Measurements from ENCODE around the gene FBLL1.
A peak's percentile ranks its signal among the peaks of the same experiment; 100 is the strongest.
"Not testable (repeated sequence)": the region's sequence is repeated elsewhere in the genome, so short reads cannot be mapped to it uniquely, and the experiment has no call there.

FBLL1 gene

DNA sequence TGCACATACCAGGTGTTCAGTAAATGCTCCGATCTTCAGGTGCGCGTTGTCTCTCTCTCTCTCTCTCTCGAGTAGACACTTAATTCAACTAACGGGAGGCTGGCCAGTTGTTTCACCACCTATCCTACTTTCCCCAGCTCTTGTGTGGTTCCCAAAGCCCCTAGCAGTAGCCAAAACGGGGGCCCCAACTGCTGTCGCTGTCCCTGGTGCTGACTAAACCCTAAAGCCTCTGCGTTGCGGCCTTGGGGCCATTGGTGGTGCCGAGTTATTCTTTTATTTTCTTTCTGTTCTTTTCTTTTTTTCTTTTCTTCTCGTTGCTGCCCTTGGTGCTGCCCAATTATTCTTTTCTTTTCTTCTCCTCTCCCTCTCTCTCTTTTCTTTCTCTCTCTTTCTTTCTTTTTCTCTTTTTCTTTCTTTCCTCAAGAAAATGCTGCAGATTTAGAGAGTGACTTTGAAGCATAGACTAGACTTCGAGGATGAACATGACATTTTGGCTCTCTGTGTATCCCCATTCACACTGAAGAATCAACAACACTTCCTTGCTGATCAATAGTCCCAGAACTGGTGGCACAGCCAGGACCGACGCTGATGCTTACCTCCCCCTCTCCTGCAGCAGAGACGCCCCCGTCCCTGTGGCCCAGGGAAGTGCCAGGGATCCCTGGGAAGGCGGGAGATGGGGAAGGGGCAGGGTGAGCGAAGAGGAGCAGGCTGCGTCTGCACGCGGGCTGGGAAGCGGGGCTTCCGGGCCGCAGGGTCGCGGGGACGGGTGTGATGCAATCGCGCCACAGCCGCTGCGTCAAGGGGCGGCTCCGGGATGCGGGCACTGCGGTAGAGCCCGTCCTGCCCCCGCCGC is at the start of gene FBLL1:
FBLL1 (plus strand) TSS at position 785 of the 853 bp plus-strand sequence. CDS start 200 bp downstream, outside the sequence.
- peak in 1 of 2 donors; percentile 1 for DNase-seq

DNA sequence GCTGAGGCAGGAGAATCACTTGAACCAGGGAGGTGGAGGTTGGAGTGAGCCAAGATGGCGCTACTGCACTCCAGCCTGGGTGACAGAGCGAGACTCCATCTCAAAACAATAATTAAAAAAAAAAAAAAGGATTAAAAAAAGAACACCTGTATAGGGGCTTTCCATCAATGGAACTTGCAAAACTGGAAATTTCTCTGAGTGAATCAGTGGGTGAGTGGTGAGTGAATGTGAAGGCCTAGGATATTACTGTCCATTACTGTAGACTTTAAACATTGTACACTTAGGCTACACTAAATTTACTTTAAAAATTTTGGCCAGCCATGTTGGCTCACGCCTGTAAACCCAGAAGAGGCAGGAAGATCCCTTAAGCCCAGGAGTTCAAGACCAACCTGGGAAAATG is 48.5 kb upstream of the FBLL1 start:
- DNase-seq = no peak

DNA sequence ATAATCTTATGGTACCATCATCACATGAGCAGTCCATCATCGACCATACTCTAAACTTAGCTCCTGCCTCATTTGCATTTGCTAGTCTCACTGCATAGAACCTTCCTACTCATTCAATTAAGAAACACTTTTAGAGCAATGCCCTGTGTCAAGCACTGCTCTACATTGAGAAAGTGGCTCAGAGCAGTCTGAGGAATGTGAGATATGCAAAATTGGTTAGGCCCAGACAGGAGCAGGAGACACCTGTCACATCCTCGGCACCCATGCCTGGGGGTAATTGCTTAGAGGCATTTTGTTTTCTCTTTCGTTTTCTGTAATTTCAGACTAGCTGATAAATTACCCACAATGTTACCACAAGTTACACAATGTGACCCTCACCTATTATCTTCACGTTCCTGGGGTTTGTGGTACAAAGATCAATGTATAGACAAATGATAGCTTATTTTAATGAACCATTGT is 47.7 kb upstream of the FBLL1 start:
- DNase-seq = peak in 1 of 2 donors; percentile 8

DNA sequence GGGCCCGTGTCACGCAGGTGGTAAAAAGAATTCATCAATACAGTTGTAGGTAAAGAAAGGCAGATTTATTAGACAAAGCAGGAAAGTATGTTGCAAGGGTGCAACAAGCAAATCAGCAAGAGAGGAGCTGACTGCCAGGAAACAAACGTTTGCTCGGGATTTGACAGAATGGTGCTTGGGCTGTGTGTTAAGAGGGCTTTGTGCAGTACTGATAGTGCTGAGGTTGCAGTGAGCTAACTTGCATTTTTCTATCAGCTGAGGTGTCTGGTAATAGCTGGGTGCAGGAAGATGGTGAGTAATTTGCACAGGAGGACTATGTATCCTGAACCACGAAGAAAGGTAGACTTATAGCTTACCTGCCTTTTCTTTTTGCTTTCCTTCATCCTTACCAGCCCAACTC is 46.7 kb upstream of the FBLL1 start:
- no peak for DNase-seq

DNA sequence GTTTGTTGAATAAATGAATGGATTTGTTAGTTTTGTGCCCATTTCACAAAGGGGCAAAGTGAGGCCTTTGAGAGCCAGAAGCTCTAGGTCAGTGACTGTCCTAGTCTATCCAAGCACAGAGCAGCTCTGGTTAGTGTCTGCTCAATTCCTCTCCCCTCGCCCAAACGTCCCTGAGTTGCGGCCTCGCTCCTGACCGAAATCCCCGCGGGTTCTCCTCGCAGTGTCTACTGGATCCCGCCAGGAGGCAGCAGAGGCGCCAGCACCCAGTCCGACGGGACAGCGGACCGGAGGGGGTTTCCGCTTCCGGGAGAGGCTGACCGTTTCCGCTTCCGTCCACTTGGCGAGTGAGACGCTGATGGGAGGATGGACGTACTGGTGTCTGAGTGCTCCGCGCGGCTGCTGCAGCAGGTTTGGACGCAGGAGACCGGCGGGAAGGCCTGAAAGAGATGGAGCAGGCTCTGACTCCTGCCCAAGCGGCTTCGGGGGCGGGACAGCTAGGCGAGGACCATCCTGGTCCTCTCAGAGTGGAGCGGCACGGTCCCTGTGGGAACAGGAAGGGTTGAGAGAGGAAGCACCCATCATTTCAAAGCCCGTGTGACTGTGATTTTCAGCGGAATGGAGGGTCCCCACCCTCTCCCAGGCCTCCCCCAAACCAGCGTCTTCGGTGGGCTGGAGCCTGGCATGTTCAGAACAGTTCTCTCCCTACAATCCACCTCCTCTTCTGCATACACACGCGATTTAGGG is 42.8 kb upstream of the FBLL1 start, which contains the start of gene RARS1:
RARS1 (plus strand) TSS at position 336 of the 744 bp plus-strand sequence; CDS start at position 364, 28 bp downstream.
- DNase-seq = peak; percentile 89

DNA sequence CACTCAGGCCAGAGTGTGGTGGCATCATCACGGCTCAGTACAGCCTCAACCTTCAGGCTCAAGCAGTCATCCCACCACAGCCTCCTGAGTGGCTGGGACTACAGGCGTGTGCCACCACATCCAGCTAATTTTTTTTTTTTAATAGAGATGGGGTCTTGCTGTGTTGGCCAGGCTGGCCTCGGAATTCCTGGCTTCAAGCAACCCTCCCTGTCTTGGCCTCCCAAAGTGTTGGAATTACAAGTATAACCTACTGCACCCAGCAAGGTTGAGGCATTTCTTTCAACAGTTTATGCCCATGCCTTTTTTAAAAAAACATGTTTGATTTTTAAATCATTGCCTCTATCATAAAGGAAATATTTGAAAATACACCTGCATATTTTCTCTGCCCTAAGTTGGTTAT is 40.0 kb upstream of the FBLL1 start:
- DNase-seq = no peak

DNA sequence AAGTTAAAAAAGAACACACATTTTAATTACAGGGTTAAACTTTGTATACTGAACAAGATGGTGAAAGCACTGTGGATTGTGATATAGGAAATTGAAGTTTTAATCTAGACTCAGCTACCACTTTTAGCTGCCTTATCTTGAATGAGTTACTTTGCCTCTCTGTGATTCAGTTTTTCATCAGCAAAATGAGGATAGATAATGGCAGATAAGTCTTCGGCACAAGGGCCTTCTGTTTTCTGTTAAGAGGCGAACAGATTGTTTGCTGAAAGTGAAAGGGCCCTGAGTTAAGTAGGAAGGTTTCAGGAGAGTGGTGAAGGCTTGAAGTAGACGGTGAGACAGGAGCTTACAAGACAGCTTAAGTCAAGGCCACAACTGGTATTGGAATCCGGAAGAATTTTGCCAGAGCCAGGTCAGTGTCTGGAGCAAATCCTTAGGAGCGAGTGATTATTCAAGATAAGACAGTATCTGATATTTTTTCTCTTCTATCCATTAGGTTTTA is 35.0 kb upstream of the FBLL1 start:
- DNase-seq = no peak

DNA sequence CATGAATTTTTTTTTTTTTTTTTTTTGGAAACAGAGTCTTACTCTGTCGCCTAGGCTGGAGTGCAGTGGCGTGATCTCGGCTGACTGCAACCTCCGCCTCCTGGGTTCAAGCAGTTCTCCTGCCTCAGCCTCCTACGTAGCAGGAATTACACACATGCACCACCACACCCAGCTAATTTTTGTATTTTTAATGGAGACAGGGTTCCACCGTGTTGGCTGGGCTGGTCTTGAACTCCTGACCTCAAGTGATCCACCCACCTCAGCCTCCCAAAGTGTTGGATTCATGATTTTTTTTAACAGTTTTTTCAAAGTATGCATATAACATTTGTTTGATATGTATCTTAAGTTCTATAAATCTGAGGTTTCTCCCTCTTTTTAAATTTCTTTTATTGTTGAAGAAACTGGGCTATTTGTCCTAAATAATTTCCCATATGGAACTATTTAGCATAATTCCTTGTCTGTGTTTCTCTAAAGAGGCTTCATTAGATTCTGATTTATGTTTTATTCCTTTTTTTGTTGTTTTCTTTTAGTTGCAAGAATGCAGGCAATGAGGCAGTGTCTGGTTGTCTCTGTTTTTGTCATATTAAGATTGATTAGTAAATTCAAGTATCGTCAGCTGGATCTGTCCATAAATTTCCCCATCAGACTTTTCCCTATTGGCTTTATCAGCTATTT is 26.4 kb upstream of the FBLL1 start:
- DNase-seq = no peak

DNA sequence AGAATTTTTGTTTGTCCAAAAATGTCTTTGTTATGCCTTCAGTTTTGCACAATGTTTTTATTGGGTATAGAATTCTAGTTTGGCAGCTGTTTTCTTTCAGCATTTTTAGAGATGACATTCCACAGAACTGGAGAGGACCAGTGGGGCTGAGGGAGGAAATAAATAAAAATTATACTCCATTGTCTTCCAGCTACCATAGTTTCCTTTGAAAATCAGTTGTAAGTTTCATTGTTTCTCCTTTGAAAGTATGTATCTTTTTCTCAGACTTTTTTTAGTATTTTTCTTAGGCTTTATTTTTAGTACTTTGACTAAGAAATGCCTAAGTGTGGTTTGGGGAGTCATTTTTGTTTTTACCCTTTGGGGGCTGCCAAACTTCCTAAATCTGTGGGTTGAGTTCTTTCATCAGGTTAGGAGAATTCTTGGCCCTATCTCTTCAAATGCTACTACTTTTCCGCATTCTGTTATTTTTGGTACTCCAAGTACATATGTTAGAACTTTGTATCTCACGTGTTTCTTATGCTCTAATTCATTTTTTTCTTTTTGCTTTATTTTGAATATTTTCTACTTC is 15.2 kb upstream of the FBLL1 start:
- no peak for DNase-seq

DNA sequence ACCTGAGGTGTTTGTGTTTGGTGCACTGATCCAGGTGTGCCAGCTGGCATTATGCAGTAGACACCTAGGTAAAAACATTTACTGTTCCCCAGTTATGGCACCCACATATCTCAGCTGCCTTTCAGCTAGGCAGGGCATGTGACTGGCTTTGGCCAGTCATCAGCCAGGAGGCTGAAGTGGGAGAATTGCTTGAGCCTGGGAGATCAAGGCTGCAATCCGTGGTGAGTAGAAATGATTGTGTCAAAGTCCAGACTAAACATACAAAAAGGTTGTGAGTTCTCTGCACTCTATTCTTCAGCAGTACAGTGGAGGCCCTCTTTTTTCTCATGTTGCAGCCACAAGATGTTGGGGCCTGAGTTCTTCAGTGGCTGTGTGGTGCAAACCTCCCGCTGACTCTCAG is 3.2 kb upstream of the FBLL1 start:
- DNase-seq = no peak

DNA sequence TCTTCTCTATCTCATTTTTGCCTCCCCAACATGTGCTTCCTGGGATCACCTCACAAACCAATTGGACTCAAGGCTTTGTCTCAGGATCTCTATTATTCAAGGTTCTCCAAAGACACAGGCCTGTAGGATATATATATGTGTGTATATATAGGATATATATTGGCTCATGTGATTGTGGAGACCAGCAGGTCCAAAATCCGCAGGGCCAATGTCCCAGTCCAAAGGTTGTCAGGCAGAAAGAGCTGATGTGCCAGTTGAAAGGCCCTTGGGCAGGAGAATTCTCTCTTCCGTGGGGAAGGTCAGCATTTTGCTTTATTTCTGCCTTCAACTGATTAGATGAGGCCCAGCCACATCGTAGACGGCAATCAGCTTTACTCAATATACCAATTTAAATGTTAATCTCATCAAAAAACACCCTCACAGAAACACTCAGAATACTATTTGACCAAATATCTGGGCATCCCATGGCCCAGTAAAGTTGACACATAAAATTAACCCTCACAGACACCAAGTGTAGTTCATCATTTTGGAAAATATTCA is 1.3 kb upstream of the FBLL1 start:
- no peak for DNase-seq

DNA sequence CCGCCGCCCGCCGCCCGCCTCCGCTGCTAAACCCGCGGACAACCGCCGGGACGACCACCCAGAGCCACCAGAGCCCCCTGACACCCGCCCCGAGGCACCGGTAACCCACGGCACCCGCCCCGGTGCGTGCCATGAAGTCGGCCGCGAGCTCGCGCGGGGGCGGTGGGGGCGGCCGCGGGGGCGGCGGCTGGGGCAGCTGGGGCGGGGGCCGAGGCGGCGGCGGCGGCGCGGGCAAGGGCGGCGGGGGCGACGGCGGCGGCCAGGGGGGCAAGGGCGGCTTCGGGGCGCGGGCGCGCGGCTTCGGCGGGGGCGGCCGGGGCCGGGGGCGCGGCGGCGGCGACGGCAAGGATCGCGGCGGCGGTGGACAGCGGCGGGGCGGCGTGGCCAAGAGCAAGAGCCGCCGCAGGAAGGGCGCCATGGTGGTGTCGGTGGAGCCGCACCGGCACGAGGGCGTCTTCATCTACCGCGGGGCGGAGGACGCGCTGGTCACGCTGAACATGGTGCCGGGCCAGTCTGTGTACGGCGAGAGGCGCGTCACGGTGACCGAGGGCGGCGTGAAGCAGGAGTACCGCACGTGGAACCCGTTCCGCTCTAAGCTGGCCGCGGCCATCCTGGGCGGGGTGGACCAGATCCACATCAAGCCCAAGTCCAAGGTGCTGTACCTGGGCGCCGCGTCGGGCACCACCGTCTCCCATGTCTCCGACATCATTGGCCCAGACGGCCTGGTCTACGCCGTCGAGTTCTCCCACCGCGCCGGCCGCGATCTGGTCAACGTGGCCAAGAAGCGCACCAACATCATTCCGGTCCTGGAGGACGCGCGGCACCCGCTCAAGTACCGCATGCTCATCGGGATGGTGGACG is 499 bp downstream of the FBLL1 start:
- DNase-seq = no peak

DNA sequence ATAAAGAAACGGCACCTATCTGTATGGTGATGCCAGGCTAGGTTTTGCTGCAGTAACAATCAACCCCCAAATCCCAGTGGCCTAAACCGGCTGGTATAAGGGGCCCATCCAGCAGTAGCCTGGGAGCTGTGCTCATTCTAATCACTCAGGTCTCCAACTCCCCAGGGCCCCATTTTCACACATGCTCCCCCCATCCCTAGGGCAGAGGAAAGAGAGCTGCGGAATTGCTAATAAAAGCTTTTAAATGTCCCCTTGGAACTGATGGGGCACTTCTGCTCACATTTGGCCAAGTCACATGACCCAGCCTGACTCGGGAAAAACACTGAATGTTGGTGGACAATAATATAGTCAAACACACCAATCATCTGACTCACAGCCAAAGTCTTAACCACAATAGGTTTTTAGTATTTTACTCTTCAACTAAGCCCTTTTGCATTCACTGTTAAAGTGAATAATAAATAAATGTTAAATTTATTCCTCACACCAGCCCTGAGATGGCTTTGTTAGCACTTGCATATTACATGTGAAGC is 1.6 kb downstream of the FBLL1 start:
- DNase-seq = no peak

DNA sequence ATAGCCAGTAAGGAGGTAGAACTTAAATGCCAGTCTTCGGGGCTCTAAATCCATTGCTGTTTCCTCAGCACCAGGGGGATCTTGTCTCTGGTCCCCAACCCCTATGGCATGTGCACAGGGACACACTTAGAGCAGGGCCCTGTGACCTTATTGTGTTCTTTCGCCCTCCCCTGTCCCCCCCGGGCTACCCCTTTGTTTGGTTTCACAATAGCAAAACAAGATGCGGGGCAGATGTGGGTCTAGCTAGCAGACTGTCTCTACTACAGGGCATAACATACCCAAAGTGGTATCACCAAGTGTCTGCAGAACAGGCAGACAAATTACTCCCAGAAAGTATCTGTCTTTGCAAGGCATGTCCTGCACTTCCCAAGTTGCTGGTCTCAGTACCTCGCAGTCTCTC is 2.1 kb downstream of the FBLL1 start:
- no peak for DNase-seq

DNA sequence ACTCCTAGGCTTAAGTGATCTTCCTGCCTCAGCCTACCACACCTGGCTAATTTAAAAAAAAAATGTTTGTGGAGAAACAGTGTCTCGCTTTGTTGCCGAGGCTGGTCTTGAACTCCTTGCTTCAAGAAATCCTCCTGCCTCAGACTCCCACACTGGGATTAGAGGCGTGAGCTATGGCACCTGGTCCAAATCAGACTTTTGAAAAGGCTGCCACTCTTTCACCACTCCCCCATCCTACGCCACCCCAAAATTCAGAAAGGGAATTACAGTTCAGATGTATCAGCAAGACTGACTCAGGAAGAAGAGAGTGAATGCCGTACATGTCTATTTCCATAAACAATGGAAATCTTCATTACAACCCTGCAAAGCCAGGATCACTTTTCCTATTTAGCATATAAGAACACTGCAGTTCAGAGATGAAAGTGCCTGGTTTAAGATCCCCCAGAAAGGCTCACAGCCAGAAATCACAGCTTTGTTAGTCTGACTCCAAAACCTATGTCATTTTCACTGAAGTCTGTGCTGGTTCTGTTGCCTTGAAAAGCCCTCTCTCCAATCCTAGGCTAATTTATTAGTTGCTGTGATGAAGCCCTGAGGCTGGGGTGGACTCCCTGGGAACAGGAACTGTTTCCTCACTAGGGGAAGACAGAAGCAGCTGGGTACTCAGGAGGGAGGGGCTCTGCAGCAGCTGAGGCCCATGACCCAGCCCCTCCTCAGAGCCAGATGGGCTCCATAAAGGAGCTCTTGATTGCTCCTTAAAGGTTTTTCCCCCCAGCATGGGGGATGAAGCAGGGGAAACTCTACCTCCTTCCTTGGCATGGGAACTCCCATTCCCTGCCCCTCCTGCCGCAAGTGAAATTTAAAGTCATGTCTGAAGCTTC is 3.1 kb downstream of the FBLL1 start:
- no peak for DNase-seq

DNA sequence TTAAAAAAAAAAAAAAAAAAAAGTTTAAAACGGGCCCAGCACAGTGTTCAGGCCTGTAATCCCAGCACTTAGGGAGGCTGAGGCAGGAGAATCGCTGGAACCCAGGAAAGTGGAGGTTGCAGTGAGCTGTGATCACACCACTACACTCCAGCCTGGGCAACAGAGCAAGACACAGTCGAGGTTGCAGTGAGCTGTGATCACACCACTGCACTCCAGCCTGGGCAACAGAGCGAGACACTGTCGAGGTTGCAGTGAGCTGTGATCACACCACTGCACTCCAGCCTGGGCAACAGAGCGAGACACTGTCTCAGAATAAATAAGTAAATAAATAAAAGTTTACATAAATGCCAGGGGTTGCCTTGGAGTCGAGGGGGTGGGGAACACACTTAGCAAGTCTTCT is 5.2 kb downstream of the FBLL1 start:
- DNase-seq = not testable (repeated sequence)

DNA sequence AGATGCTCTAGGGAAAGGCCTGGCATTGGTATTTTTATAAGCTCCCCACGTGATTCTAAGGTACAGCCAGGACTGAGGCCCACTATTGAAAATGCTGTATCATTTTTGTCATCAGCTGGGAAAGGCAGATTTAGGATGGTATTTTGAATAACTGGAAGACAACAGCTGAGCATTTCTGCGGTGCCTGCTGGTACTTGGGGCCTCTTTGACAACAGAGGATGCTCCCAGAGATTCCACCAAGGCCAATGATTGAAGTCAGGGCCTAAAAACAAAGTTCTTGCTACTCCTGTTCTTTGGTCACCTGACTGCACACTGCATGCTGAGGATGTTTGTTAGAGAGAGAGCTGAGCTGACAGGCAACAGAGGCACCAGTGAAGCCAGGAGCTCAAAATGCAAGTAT is 8.1 kb downstream of the FBLL1 start:
- no peak for DNase-seq

DNA sequence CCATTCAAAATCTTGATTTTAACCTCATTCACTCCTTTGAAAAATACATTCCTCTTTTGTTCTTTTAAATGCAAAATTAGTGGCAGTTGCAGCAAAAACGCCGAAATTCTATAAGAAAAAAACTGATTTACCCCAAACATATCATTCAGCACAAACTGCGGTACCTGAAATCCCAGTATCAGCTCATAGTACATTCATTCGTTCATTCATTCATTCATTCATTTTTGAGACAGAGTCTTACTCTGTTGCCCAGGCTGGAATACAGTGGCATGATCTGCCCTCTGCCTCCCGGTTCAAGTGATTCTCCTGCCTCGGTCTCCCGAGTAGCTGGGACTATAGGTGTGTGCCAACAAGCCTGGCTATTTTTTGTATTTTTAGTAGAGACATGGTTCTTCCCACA is 20.4 kb downstream of the FBLL1 start:
- no peak for DNase-seq

DNA sequence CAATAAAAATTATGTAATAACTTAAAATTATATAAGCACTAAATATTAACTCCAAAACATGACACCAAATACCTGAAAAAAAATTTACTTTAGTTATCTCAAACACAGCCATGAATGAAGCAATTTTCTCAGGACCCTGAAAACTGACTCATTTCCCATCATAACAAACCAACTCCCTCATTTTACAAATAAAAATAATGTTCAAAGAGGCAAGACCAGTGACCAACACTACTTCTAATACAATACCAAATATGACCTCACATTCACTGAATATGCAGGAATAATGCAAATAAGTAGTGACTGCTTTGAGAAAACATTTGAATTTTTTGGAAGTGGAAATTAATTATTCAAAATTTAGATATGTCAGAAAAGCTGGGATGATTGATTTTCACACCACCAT is 21.6 kb downstream of the FBLL1 start:
- DNase-seq = no peak

DNA sequence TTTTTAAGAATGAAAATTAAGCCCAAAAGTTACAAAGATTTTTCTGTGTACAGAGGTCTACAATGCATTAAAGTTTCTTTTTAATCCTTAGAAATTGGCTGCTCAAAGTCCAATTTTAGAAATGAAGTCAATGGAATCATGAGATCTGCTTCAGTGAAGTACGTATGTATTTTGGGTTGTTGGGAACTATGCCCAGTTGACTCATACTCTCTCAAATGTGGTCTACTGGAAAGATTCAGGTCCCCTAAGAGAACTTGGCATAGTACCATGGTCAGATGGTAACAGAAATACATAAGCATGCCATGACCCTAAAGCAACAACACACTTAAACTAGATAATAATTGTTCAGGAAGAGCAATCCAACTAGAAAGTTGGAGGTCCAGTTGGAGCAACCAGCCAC is 23.0 kb downstream of the FBLL1 start:
- DNase-seq = no peak

Measured in CD4-positive, alpha-beta T cell treated with Interleukin-1 beta for 1 hour (primary cell).